GM13976 (cell line): ENCODE measurements around the gene SDK1.
"Not testable (repeated sequence)": the region's sequence is repeated elsewhere in the genome, so short reads cannot be mapped to it uniquely, and the experiment has no call there.

Experiments
- DNase-seq: peaks from one replicate; pipeline ENCODE4 v3.0.0; 2012; ENCODE audit warnings: low spot score
- CTCF ChIP-seq: IDR thresholded peaks from 2 replicates; pipeline ENCODE4 v1.5.1; 2012; ENCODE audit warnings: borderline replicate concordance, mild to moderate bottlenecking; ENCODE audit not compliant: insufficient read depth; ENCODE audit errors: extremely low read depth, missing control alignments, control extremely low read depth
- in situ Hi-C: fragments of 300-500 bp; cut with MboI; formaldehyde crosslinking; loops from one replicate; pipeline ENCODE4 v1.12.0; 2022; ENCODE audit warnings: low sequenced_read_pairs, mixed read lengths, inconsistent platforms; ENCODE audit not compliant: unreplicated experiment

The SDK1 gene

GRCh38 chr7:4215176-4215720 lies 914.2 kb downstream of the SDK1 start:
- no peak for TF ChIP-seq CTCF
- in situ Hi-C loops, result no loop called here
- DNase-seq, result no peak

- in situ Hi-C loops, result no loop called here
- no peak for TF ChIP-seq CTCF
These were observed 915.0 kb downstream of the SDK1 start for GRCh38 chr7:4216016-4216415.

GRCh38 chr7:4217126-4217660 lies 916.1 kb downstream of the SDK1 start:
- in situ Hi-C loops, result not testable (repeated sequence)

More at GRCh38 chr7:4216016-4216415, 915.0 kb downstream of the SDK1 start:
- no peak for DNase-seq

GRCh38 chr7:4218481-4218880 lies 917.4 kb downstream of the SDK1 start:
- in situ Hi-C loops, result no loop called here
- no peak for DNase-seq
- no peak for TF ChIP-seq CTCF

More at GRCh38 chr7:4217126-4217660, 916.1 kb downstream of the SDK1 start:
- not testable (repeated sequence) for DNase-seq

- DNase-seq, result no peak
- no peak for TF ChIP-seq CTCF
- in situ Hi-C loops, result no loop called here
These were observed 919.0 kb downstream of the SDK1 start for GRCh38 chr7:4220011-4220410.

- no peak for TF ChIP-seq CTCF
- in situ Hi-C loops, result no loop called here
- no peak for DNase-seq
These were observed 920.0 kb downstream of the SDK1 start for GRCh38 chr7:4221043-4221442.

- in situ Hi-C loops, result no loop called here
- TF ChIP-seq CTCF, result no peak
- DNase-seq, result no peak
These were observed 921.6 kb downstream of the SDK1 start for GRCh38 chr7:4222676-4223075.
